Esophagus muscularis mucosa (tissue), 4 donors: Measurements from ENCODE around the gene PRDM5.

Experiments used
- EP300 ChIP-seq: sonication (generic); formaldehyde crosslinking; IDR thresholded peaks from one replicate; pipeline ENCODE4 v1.6.1; 2017; ENCODE audit warnings: antibody characterized with exemption
- POLR2A ChIP-seq: fragments of 450-650 bp; IDR thresholded peaks from one replicate; pipeline ENCODE4 v1.6.1; 2017; ENCODE audit warnings: antibody characterized with exemption, moderate library complexity, mild to moderate bottlenecking, low read depth
- POLR2AphosphoS5 ChIP-seq, 2 donors: sonication (generic); formaldehyde crosslinking; IDR thresholded peaks; one replicate each; pipeline ENCODE4 v1.6.1; 2017; ENCODE audit warnings: antibody characterized with exemption in 2 of 2
- TF ChIP-seq, protein P1 (sequence below), 3 experiments: fragments of 200-600 bp in 2 of 3; fragments of 450-650 bp in 1 of 3; sonication (generic) in 2 of 3; IDR thresholded peaks; one replicate each; pipeline ENCODE4 v1.5.1; 2017 to 2019; ENCODE audit warnings: antibody characterized with exemption in 3 of 3, mild to moderate bottlenecking in 2 of 3, moderate library complexity in 1 of 3

DNA sequence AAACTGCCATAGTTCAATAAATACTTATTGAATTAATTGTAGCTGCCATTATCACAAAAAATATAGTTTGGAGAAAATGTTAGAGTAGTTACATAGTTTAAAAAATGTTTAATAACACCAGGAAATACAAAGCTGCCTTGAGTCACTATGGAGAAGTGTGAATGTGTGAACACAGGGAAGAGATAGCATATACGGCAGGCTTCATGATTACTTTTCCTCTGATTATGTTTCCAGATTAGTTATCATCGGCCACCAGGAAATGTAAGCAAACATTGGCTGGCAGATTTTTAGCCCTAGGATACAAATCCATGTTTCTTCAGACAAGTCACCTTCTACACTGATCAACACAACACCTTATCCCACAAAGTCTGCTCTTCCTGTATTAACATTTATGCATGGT, 4.4 kb downstream of the PRDM5 start:
- TF ChIP-seq POLR2AphosphoS5 (IDR thresholded peaks at IDR 0.05) (no peak), POLR2A (no peak), EP300 (no peak)
- TF ChIP-seq, protein P1, sequence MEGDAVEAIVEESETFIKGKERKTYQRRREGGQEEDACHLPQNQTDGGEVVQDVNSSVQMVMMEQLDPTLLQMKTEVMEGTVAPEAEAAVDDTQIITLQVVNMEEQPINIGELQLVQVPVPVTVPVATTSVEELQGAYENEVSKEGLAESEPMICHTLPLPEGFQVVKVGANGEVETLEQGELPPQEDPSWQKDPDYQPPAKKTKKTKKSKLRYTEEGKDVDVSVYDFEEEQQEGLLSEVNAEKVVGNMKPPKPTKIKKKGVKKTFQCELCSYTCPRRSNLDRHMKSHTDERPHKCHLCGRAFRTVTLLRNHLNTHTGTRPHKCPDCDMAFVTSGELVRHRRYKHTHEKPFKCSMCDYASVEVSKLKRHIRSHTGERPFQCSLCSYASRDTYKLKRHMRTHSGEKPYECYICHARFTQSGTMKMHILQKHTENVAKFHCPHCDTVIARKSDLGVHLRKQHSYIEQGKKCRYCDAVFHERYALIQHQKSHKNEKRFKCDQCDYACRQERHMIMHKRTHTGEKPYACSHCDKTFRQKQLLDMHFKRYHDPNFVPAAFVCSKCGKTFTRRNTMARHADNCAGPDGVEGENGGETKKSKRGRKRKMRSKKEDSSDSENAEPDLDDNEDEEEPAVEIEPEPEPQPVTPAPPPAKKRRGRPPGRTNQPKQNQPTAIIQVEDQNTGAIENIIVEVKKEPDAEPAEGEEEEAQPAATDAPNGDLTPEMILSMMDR (IDR thresholded peaks at IDR 0.05) = no peak
